ENCODE data around the gene SLC6A6. TPM values are rescaled to one million over a fixed set of nuclear protein-coding genes. Genes with fewer than 3 reads are reported as not detected.
"Not testable (repeated sequence)": the region's sequence is repeated elsewhere in the genome, so short reads cannot be mapped to it uniquely, and the experiment has no call there.

SLC6A6 gene
- total RNA-seq, 1 experiment from 2014 or later = 49.4 TPM

GRCh38 chr3:14434498-14435151 is 32.2 kb downstream of the SLC6A6 start:
- peaks cover 34% of the 10 kb centered on the region for H3K36me3 ChIP-seq
- H3K27me3 ChIP-seq (replicated peaks) = no peaks in the 10 kb centered on the region
- H3K27ac ChIP-seq = peak overlapping the region; percentile 57; the same call in 1 of the 2 replicates
- DNase-seq (ENCODE audit: low read depth in 1 of 2, low spot score in 2 of 2) = no peak
- no peaks in the 10 kb centered on the region for H3K9me3 ChIP-seq (replicated peaks)
- peaks cover 55% of the 10 kb centered on the region for H3K4me1 ChIP-seq (replicated peaks)
- no peak overlapping the region for H3K4me3 ChIP-seq

- no peaks in the 10 kb centered on the region for H3K27me3 ChIP-seq (replicated peaks)
- H3K27ac ChIP-seq = peak overlapping the region; percentile 57
- H3K36me3 ChIP-seq = peaks cover 34% of the 10 kb centered on the region
- peak; percentile 38 to 54 for DNase-seq (ENCODE audit: low read depth in 1 of 2, low spot score in 2 of 2)
- H3K4me3 ChIP-seq = no peak overlapping the region
- peaks cover 53% of the 10 kb centered on the region for H3K4me1 ChIP-seq (replicated peaks)
- no peaks in the 10 kb centered on the region for H3K9me3 ChIP-seq (replicated peaks)
Measured at GRCh38 chr3:14435175-14436014, 33.0 kb downstream of the SLC6A6 start.

- Histone ChIP-seq H3K27me3 (replicated peaks) (no peaks in the 10 kb centered on the region), H3K36me3 (peaks cover 31% of the 10 kb centered on the region), H3K9me3 (replicated peaks) (no peaks in the 10 kb centered on the region), H3K4me3 (no peak overlapping the region), H3K4me1 (replicated peaks) (peaks cover 51% of the 10 kb centered on the region), H3K27ac (no peak overlapping the region)
- no peak for DNase-seq (ENCODE audit: low read depth in 1 of 2, low spot score in 2 of 2)
Measured at GRCh38 chr3:14436954-14437281, 34.5 kb downstream of the SLC6A6 start.

GRCh38 chr3:14437705-14438104 is 35.3 kb downstream of the SLC6A6 start:
- H3K27ac ChIP-seq; H3K4me3 ChIP-seq; H3K9me3 ChIP-seq (replicated peaks); DNase-seq (ENCODE audit: low read depth in 1 of 2, low spot score in 2 of 2); H3K27me3 ChIP-seq (replicated peaks): not testable (repeated sequence)
- peaks cover 43% of the 10 kb centered on the region for H3K4me1 ChIP-seq (replicated peaks)
- peaks cover 27% of the 10 kb centered on the region for H3K36me3 ChIP-seq

- H3K4me1 ChIP-seq (replicated peaks) = peaks cover 37% of the 10 kb centered on the region
- H3K4me3 ChIP-seq = no peak overlapping the region
- no peaks in the 10 kb centered on the region for H3K9me3 ChIP-seq (replicated peaks)
- no peak overlapping the region for H3K27ac ChIP-seq
- no peaks in the 10 kb centered on the region for H3K27me3 ChIP-seq (replicated peaks)
- no peak for DNase-seq (ENCODE audit: low read depth in 1 of 2, low spot score in 2 of 2)
- peaks cover 32% of the 10 kb centered on the region for H3K36me3 ChIP-seq
Measured at GRCh38 chr3:14438262-14438661, 35.9 kb downstream of the SLC6A6 start.

- H3K27ac ChIP-seq = no peak overlapping the region
- H3K4me3 ChIP-seq = no peak overlapping the region
- no peaks in the 10 kb centered on the region for H3K27me3 ChIP-seq (replicated peaks)
- no peaks in the 10 kb centered on the region for H3K9me3 ChIP-seq (replicated peaks)
- H3K4me1 ChIP-seq (replicated peaks) = peaks cover 32% of the 10 kb centered on the region
- H3K36me3 ChIP-seq = peaks cover 39% of the 10 kb centered on the region
- DNase-seq (ENCODE audit: low read depth in 1 of 2, low spot score in 2 of 2) = no peak
Measured at GRCh38 chr3:14438929-14439328, 36.5 kb downstream of the SLC6A6 start.

GRCh38 chr3:14439501-14440167 is 37.2 kb downstream of the SLC6A6 start:
- peaks cover 42% of the 10 kb centered on the region for H3K36me3 ChIP-seq
- H3K9me3 ChIP-seq (replicated peaks) = no peaks in the 10 kb centered on the region
- H3K4me1 ChIP-seq (replicated peaks) = peaks cover 25% of the 10 kb centered on the region
- DNase-seq (ENCODE audit: low read depth in 1 of 2, low spot score in 2 of 2) = no peak
- H3K4me3 ChIP-seq = no peak overlapping the region
- no peak overlapping the region for H3K27ac ChIP-seq
- no peaks in the 10 kb centered on the region for H3K27me3 ChIP-seq (replicated peaks)

GRCh38 chr3:14440168-14440518 is 37.7 kb downstream of the SLC6A6 start:
- Histone ChIP-seq H3K4me1 (replicated peaks) (peaks cover 20% of the 10 kb centered on the region), H3K4me3 (no peak overlapping the region), H3K9me3 (replicated peaks) (no peaks in the 10 kb centered on the region), H3K36me3 (peaks cover 37% of the 10 kb centered on the region), H3K27ac (no peak overlapping the region), H3K27me3 (replicated peaks) (no peaks in the 10 kb centered on the region)
- DNase-seq (ENCODE audit: low read depth in 1 of 2, low spot score in 2 of 2) = no peak

GRCh38 chr3:14440531-14441239 is 38.3 kb downstream of the SLC6A6 start:
- no peak overlapping the region for H3K27ac ChIP-seq
- H3K9me3 ChIP-seq (replicated peaks) = no peaks in the 10 kb centered on the region
- H3K4me3 ChIP-seq = no peak overlapping the region
- peaks cover 15% of the 10 kb centered on the region for H3K4me1 ChIP-seq (replicated peaks)
- DNase-seq (ENCODE audit: low read depth in 1 of 2, low spot score in 2 of 2) = no peak
- H3K36me3 ChIP-seq = peaks cover 37% of the 10 kb centered on the region
- no peaks in the 10 kb centered on the region for H3K27me3 ChIP-seq (replicated peaks)

- Histone ChIP-seq H3K4me1 (replicated peaks) (peaks cover 13% of the 10 kb centered on the region), H3K36me3 (peaks cover 42% of the 10 kb centered on the region), H3K4me3 (no peak overlapping the region), H3K27me3 (replicated peaks) (no peaks in the 10 kb centered on the region), H3K9me3 (replicated peaks) (no peaks in the 10 kb centered on the region), H3K27ac (no peak overlapping the region)
- no peak for DNase-seq (ENCODE audit: low read depth in 1 of 2, low spot score in 2 of 2)
Measured at GRCh38 chr3:14441240-14441919, 39.0 kb downstream of the SLC6A6 start.

GRCh38 chr3:14441920-14442300 is 39.5 kb downstream of the SLC6A6 start:
- Histone ChIP-seq H3K27me3 (replicated peaks) (no peaks in the 10 kb centered on the region), H3K4me3 (no peak overlapping the region), H3K4me1 (replicated peaks) (peaks cover 13% of the 10 kb centered on the region), H3K9me3 (replicated peaks) (no peaks in the 10 kb centered on the region), H3K36me3 (peaks cover 45% of the 10 kb centered on the region), H3K27ac (no peak overlapping the region)
- no peak for DNase-seq (ENCODE audit: low read depth in 1 of 2, low spot score in 2 of 2)

- Histone ChIP-seq H3K4me1 (replicated peaks) (peaks cover 13% of the 10 kb centered on the region), H3K4me3 (no peak overlapping the region), H3K27ac (no peak overlapping the region), H3K27me3 (replicated peaks) (no peaks in the 10 kb centered on the region), H3K36me3 (peaks cover 66% of the 10 kb centered on the region), H3K9me3 (replicated peaks) (no peaks in the 10 kb centered on the region)
- DNase-seq (ENCODE audit: low read depth in 1 of 2, low spot score in 2 of 2) = no peak
Measured at GRCh38 chr3:14444380-14444779, 42.0 kb downstream of the SLC6A6 start.

GRCh38 chr3:14445773-14446172 is 43.4 kb downstream of the SLC6A6 start:
- H3K27me3 ChIP-seq (replicated peaks) = no peaks in the 10 kb centered on the region
- no peak overlapping the region for H3K27ac ChIP-seq
- DNase-seq (ENCODE audit: low read depth in 1 of 2, low spot score in 2 of 2) = no peak
- peaks cover 78% of the 10 kb centered on the region for H3K36me3 ChIP-seq
- H3K4me3 ChIP-seq = no peak overlapping the region
- no peaks in the 10 kb centered on the region for H3K9me3 ChIP-seq (replicated peaks)
- peaks cover 11% of the 10 kb centered on the region for H3K4me1 ChIP-seq (replicated peaks)

Data from SJSA1 (cell line).